Tibial nerve (tissue), 4 donors: Measurements from ENCODE around the gene TPGS2. TPM values are rescaled to one million over a fixed set of nuclear protein-coding genes. Genes with fewer than 3 reads are reported as not detected.

ENCODE experiments used
- DNase-seq, 2 donors: peaks; one replicate each; pipeline ENCODE4 v3.0.0-alpha.2; 2019; ENCODE audit warnings: low spot score in 2 of 2
- H3K27ac ChIP-seq, 4 donors: fragments of 200-600 bp; sonication (generic) in 3 of 4; one replicate each; pipeline ENCODE4 v1.5.1; 2017 to 2019; ENCODE audit warnings: mild to moderate bottlenecking in 1 of 4
- H3K27me3 ChIP-seq, 2 donors: fragments of 200-600 bp; sonication (generic) in 1 of 2; one replicate each; pipeline versions ENCODE4 v1.5.1 to v1.6.0; 2017 to 2019
- H3K36me3 ChIP-seq, 3 donors: fragments of 200-600 bp; sonication (generic); one replicate each; pipeline ENCODE4 v1.5.1; 2018 to 2019
- H3K4me1 ChIP-seq, 4 donors: fragments of 200-600 bp; sonication (generic) in 3 of 4; one replicate each; pipeline ENCODE4 v1.5.1; 2017 to 2019
- H3K4me3 ChIP-seq, 4 donors: fragments of 200-600 bp; sonication (generic) in 3 of 4; one replicate each; pipeline ENCODE4 v1.5.1; 2017 to 2019; ENCODE audit warnings: mild to moderate bottlenecking in 1 of 4, moderate library complexity in 1 of 4
- H3K9me3 ChIP-seq, 4 donors: fragments of 200-600 bp; sonication (generic) in 3 of 4; one replicate each; pipeline ENCODE4 v1.5.1; 2017 to 2019
- EP300 ChIP-seq, 2 donors: sonication (generic); formaldehyde crosslinking; IDR thresholded peaks; one replicate each; pipeline ENCODE4 v1.6.1; 2017; ENCODE audit warnings: antibody characterized with exemption in 2 of 2, mild to moderate bottlenecking in 1 of 2
- POLR2A ChIP-seq, 2 donors: fragments of 450-650 bp; IDR thresholded peaks; one replicate each; pipeline ENCODE4 v1.6.1; 2017; ENCODE audit warnings: antibody characterized with exemption in 2 of 2, mild to moderate bottlenecking in 2 of 2, moderate library complexity in 2 of 2
- WGBS, 2 donors: methylation state at CpG; one replicate each; pipeline ENCODE4 v1.1.5; 2018; 5-methylcytosine and 5-hydroxymethylcytosine counted together
- total RNA-seq, 4 donors: library from RNA; depleted of rRNA; stranded (reverse); fragments of >200 nt; gene quantifications; one replicate each; pipeline ENCODE4 v1.1.0, GENCODE V29; 2016
- TF ChIP-seq, protein P1 (sequence below), 5 experiments: fragments of 200-600 bp in 3 of 5; fragments of 450-650 bp in 2 of 5; sonication (generic) in 3 of 5; IDR thresholded peaks; one replicate each; pipeline ENCODE4 v1.5.1; 2016 to 2019; ENCODE audit warnings: antibody characterized with exemption in 5 of 5, mild to moderate bottlenecking in 3 of 5, moderate library complexity in 2 of 5

The TPGS2 gene
- total RNA-seq, 4 donors from 2014 or later: 137 to 203 (median 170) TPM

DNA sequence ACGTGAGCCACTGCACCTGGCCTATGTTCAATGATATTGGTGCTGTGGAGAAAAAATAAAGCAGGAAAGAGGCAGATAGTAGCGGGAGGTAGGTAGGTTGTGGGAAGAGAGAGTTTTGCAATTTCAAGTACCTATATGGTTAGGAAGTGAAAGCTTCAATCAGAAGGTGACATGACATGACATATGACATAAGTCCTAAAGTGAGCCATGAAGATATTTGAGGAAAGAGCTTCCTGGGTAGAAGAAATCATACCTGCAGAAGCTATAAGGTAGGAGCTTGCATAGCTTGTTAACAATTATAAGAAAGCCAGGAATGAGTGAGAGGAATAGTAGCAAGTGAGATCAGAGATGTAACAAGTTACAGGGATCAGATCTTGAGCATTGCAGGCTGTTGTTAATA is 4.3 kb upstream of the TPGS2 start:
- TF ChIP-seq POLR2A (IDR thresholded peaks at IDR 0.05): no peak
- TF ChIP-seq, protein P1, sequence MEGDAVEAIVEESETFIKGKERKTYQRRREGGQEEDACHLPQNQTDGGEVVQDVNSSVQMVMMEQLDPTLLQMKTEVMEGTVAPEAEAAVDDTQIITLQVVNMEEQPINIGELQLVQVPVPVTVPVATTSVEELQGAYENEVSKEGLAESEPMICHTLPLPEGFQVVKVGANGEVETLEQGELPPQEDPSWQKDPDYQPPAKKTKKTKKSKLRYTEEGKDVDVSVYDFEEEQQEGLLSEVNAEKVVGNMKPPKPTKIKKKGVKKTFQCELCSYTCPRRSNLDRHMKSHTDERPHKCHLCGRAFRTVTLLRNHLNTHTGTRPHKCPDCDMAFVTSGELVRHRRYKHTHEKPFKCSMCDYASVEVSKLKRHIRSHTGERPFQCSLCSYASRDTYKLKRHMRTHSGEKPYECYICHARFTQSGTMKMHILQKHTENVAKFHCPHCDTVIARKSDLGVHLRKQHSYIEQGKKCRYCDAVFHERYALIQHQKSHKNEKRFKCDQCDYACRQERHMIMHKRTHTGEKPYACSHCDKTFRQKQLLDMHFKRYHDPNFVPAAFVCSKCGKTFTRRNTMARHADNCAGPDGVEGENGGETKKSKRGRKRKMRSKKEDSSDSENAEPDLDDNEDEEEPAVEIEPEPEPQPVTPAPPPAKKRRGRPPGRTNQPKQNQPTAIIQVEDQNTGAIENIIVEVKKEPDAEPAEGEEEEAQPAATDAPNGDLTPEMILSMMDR (IDR thresholded peaks at IDR 0.05): no peak
- DNase-seq: no peak
- H3K4me1 ChIP-seq: peaks cover 0 to 27% (median 7%) of the 10 kb centered on the region in 4 donors

DNA sequence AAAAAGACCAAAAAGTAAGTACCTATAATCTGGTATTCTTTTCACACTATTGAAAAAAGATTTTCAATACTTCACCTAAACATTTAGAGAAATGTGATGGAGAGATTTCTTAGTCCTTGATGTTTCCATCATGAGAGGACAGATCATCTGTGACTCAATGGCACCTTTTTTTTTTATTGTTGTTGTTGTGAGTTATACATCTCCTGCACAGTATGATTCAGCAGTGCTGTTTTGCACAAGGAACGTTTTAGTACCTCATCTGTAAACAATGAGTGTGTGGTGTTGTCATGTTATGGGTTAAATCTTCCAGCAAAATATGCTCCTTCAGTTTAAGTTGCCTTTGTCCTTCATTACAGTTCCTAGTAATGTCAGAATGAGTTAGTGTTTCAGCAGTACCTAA is 2.3 kb upstream of the TPGS2 start:
- Histone ChIP-seq H3K36me3 (peaks cover 0 to 11% (median 0%) of the 10 kb centered on the region in 3 donors), H3K27ac (no peak overlapping the region), H3K9me3 (no peaks in the 10 kb centered on the region), H3K4me3 (no peak overlapping the region), H3K4me1 (peaks cover 0 to 39% (median 7%) of the 10 kb centered on the region in 4 donors), H3K27me3 (no peaks in the 10 kb centered on the region)
- WGBS, 2 donors: 11 to 31% methylated on average over 1 of the region's 1 CpG
- DNase-seq: no peak
- TF ChIP-seq, protein P1 (IDR thresholded peaks at IDR 0.05): no peak
- TF ChIP-seq POLR2A (IDR thresholded peaks at IDR 0.05) (no peak), EP300 (IDR thresholded peaks at IDR 0.05) (no peak)

More for the DNA sequence above, 4.3 kb upstream of the TPGS2 start:
- no peak overlapping the region for H3K27ac ChIP-seq
- H3K36me3 ChIP-seq: peaks cover 0 to 31% (median 0%) of the 10 kb centered on the region in 3 donors
- H3K27me3 ChIP-seq: no peaks in the 10 kb centered on the region
- WGBS, 2 donors: 92 to 96% methylated on average over 2 of the region's 2 CpGs
- no peak overlapping the region for H3K4me3 ChIP-seq
- no peaks in the 10 kb centered on the region for H3K9me3 ChIP-seq

DNA sequence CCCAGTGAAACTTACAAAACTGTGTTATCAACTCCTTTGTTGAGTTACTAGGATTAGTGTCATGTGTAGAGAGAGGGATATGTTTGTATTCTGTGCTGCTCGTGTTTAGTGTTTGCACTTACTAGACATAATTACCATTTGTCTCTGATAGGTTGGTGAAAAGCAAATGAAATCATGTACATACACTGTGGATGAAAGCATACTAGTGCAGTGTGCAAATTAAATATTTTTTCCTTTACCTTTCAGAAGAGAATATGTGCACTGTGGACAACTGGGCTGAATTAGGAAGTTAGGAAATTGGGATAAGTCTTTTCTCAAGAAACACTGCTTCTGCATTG is 1.3 kb upstream of the TPGS2 start:
- DNase-seq: no peak
- no peaks in the 10 kb centered on the region for H3K27me3 ChIP-seq
- no peaks in the 10 kb centered on the region for H3K9me3 ChIP-seq
- peak overlapping the region in 2 of 4 donors; percentile 87 to 95 for H3K4me3 ChIP-seq
- H3K4me1 ChIP-seq: peaks cover 0 to 39% (median 7%) of the 10 kb centered on the region in 4 donors
- TF ChIP-seq, protein P1 (IDR thresholded peaks at IDR 0.05): no peak
- TF ChIP-seq POLR2A (IDR thresholded peaks at IDR 0.05) (no peak), EP300 (IDR thresholded peaks at IDR 0.05) (no peak)
- H3K27ac ChIP-seq: peak overlapping the region in 2 of 4 donors; percentile 92 to 95
- 31 to 34% methylated on average over 1 of the region's 1 CpG for WGBS, 2 donors
- peaks cover 0 to under 1% (median 0%) of the 10 kb centered on the region in 3 donors for H3K36me3 ChIP-seq

DNA sequence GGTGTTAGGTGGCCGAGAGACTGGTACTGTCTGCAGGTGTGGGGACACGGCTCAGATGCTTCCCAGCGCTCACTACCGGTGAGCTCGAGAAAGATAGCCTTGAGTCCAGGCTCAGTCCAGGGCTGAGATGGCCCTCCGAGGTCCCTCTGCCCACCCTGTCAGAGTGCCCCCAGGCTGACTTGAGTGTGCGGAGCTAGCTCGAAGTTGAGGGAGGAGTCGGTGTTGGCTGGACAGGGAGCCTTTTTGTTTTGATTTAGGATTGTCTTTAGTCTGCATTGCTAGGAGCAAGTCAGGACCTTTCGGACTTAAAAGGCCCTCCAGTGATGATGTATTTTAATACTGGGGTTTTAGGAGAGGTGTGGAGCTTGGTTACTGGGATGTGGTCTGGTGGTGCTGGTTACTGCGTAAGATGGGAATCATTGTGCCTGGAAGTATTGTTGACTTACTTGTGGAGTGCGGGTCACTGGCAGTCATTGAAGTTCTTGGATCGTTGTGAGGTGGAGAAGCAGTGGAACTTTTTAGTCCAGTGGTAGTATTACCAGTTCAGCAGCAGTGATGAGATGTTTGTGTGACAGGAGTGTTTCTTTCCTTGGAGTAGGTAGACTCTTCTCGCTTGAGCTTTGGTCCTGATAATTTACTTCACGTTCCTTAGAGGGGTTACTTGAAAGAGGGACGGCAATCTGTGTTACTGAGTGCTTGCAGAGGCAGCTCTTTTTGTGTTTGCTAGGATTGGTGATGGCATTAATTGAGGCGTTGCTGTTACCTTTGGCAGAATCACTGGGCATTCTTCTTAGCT is 758 bp upstream of the TPGS2 start:
- DNase-seq: peak in 1 of 2 donors; percentile 13
- TF ChIP-seq EP300 (IDR thresholded peaks at IDR 0.05) (no peak), POLR2A (IDR thresholded peaks at IDR 0.05) (no peak)
- TF ChIP-seq, protein P1 (IDR thresholded peaks at IDR 0.05): no peak
- no peaks in the 10 kb centered on the region for H3K9me3 ChIP-seq

DNA sequence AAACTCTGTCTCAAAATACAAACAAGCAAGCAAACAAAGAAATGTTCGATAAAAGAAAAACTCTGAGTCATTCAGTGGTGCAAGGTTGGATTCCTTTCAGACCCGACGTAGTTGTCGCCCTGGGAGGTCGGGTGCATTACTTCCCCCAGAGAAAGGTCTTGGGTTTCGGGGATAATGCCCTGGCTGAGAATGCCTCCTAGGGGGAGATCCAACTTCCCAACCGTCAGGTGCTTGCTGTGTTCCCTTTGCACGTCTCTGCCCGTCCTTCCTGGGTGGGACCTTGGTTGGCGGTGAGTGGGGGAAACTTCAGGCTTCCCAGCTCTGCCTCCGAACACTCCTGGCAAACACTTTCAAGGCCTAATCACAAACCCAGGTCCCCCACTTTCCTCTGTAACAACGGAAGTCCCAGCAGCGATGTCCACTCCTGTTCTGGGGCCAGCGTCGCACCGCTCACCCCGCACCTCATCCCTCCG is 609 bp downstream of the TPGS2 start:
- WGBS, 2 donors: 1% methylated on average over 18 of the region's 18 CpGs
- peak in 1 of 2 donors; percentile 22 for DNase-seq
- TF ChIP-seq, protein P1 (IDR thresholded peaks at IDR 0.05): no peak
- TF ChIP-seq EP300 (IDR thresholded peaks at IDR 0.05) (no peak), POLR2A (IDR thresholded peaks at IDR 0.05) (no peak)
- peak overlapping the region; percentile 85 to 95 (median 89) for H3K27ac ChIP-seq
- H3K4me1 ChIP-seq: peaks cover 0 to 34% (median 7%) of the 10 kb centered on the region in 4 donors
- peak overlapping the region; percentile 84 to 99 (median 91) for H3K4me3 ChIP-seq
- H3K9me3 ChIP-seq: no peaks in the 10 kb centered on the region
- H3K27me3 ChIP-seq: no peaks in the 10 kb centered on the region
- peaks cover 0 to under 1% (median 0%) of the 10 kb centered on the region in 3 donors for H3K36me3 ChIP-seq

More for the DNA sequence above, 758 bp upstream of the TPGS2 start:
- Histone ChIP-seq H3K27ac (peak overlapping the region; percentile 85 to 95 (median 89)), H3K4me1 (peaks cover 0 to 39% (median 7%) of the 10 kb centered on the region in 4 donors), H3K36me3 (no peaks in the 10 kb centered on the region), H3K27me3 (no peaks in the 10 kb centered on the region), H3K4me3 (peak overlapping the region; percentile 84 to 99 (median 91))
- WGBS, 2 donors: 12 to 14% methylated on average over 17 of the region's 17 CpGs
